ENCODE data around the gene MRPL10.

MRPL10 gene

GRCh38 chr17:47850692-47851573 is 19.6 kb upstream of the MRPL10 start, which contains the start of gene SP6:
TSS of gene SP6 (minus strand) at chr17:47851163. CDS start at chr17:47848429, 2,734 bp downstream.
- Histone ChIP-seq H3K9me3 (ENCODE audit: insufficient read depth, low read length) (no peaks in the 10 kb centered on the region), H3K4me3 (ENCODE audit: insufficient read length, low read depth) (peak within 1 kb of the TSS; percentile 49), H3K9ac (ENCODE audit: insufficient read length, low read depth) (peak within 1 kb of the TSS; percentile 81), H3K4me1 (ENCODE audit: insufficient read depth, insufficient read length) (peaks cover 15% of the 10 kb centered on the region), H3K36me3 (ENCODE audit: insufficient read depth, insufficient read length, low read length) (peaks cover 6% of the 10 kb centered on the region), H3K27me3 (ENCODE audit: insufficient read depth, insufficient read length) (peaks cover 69% of the 10 kb centered on the region)
- TF ChIP-seq YY1 (IDR thresholded peaks at IDR 0.05; ENCODE audit: insufficient read depth, insufficient read length) (no peak), SUZ12 (IDR thresholded peaks at IDR 0.05; ENCODE audit: extremely low read depth, insufficient read depth, insufficient read length) (no peak), ZNF274 (IDR thresholded peaks at IDR 0.05; ENCODE audit: low read depth, low read length) (no peak)
- DNase-seq (ENCODE audit: low read depth, low spot score), result peak; percentile 50

- peak overlapping the region; percentile 81 for H3K9ac ChIP-seq (ENCODE audit: insufficient read length, low read depth)
- peaks cover 15% of the 10 kb centered on the region for H3K4me1 ChIP-seq (ENCODE audit: insufficient read depth, insufficient read length)
- DNase-seq (ENCODE audit: low read depth, low spot score), result no peak
- TF ChIP-seq YY1 (IDR thresholded peaks at IDR 0.05; ENCODE audit: insufficient read depth, insufficient read length), result no peak
- no peak for TF ChIP-seq SUZ12 (IDR thresholded peaks at IDR 0.05; ENCODE audit: extremely low read depth, insufficient read depth, insufficient read length)
- TF ChIP-seq ZNF274 (IDR thresholded peaks at IDR 0.05; ENCODE audit: low read depth, low read length), result no peak
- no peaks in the 10 kb centered on the region for H3K9me3 ChIP-seq (ENCODE audit: insufficient read depth, low read length)
- H3K27me3 ChIP-seq (ENCODE audit: insufficient read depth, insufficient read length), result peaks cover 65% of the 10 kb centered on the region
- peak overlapping the region; percentile 49 for H3K4me3 ChIP-seq (ENCODE audit: insufficient read length, low read depth)
- peaks cover 6% of the 10 kb centered on the region for H3K36me3 ChIP-seq (ENCODE audit: insufficient read depth, insufficient read length, low read length)
Measured at GRCh38 chr17:47850373-47850691, 19.0 kb upstream of the MRPL10 start.

GRCh38 chr17:47848198-47848513 is 16.8 kb upstream of the MRPL10 start:
- Histone ChIP-seq H3K4me1 (ENCODE audit: insufficient read depth, insufficient read length) (peaks cover 28% of the 10 kb centered on the region), H3K4me3 (ENCODE audit: insufficient read length, low read depth) (no peak overlapping the region), H3K27me3 (ENCODE audit: insufficient read depth, insufficient read length) (peaks cover 47% of the 10 kb centered on the region), H3K9ac (ENCODE audit: insufficient read length, low read depth) (no peak overlapping the region), H3K36me3 (ENCODE audit: insufficient read depth, insufficient read length, low read length) (peaks cover 6% of the 10 kb centered on the region), H3K9me3 (ENCODE audit: insufficient read depth, low read length) (no peaks in the 10 kb centered on the region)
- TF ChIP-seq YY1 (IDR thresholded peaks at IDR 0.05; ENCODE audit: insufficient read depth, insufficient read length) (no peak), SUZ12 (IDR thresholded peaks at IDR 0.05; ENCODE audit: extremely low read depth, insufficient read depth, insufficient read length) (no peak), ZNF274 (IDR thresholded peaks at IDR 0.05; ENCODE audit: low read depth, low read length) (no peak)
- DNase-seq (ENCODE audit: low read depth, low spot score), result no peak

GRCh38 chr17:47847341-47848197 is 16.2 kb upstream of the MRPL10 start:
- TF ChIP-seq SUZ12 (IDR thresholded peaks at IDR 0.05; ENCODE audit: extremely low read depth, insufficient read depth, insufficient read length) (no peak), ZNF274 (IDR thresholded peaks at IDR 0.05; ENCODE audit: low read depth, low read length) (no peak), YY1 (IDR thresholded peaks at IDR 0.05; ENCODE audit: insufficient read depth, insufficient read length) (no peak)
- peaks cover 41% of the 10 kb centered on the region for H3K27me3 ChIP-seq (ENCODE audit: insufficient read depth, insufficient read length)
- peak; percentile 35 for DNase-seq (ENCODE audit: low read depth, low spot score)

GRCh38 chr17:47846716-47847340 is 15.5 kb upstream of the MRPL10 start:
- no peak for DNase-seq (ENCODE audit: low read depth, low spot score)
- TF ChIP-seq ZNF274 (IDR thresholded peaks at IDR 0.05; ENCODE audit: low read depth, low read length), result no peak
- TF ChIP-seq YY1 (IDR thresholded peaks at IDR 0.05; ENCODE audit: insufficient read depth, insufficient read length), result no peak
- TF ChIP-seq SUZ12 (IDR thresholded peaks at IDR 0.05; ENCODE audit: extremely low read depth, insufficient read depth, insufficient read length), result no peak
- peaks cover 34% of the 10 kb centered on the region for H3K27me3 ChIP-seq (ENCODE audit: insufficient read depth, insufficient read length)
- no peak overlapping the region for H3K4me3 ChIP-seq (ENCODE audit: insufficient read length, low read depth)
- no peaks in the 10 kb centered on the region for H3K9me3 ChIP-seq (ENCODE audit: insufficient read depth, low read length)
- peaks cover 28% of the 10 kb centered on the region for H3K4me1 ChIP-seq (ENCODE audit: insufficient read depth, insufficient read length)
- H3K36me3 ChIP-seq (ENCODE audit: insufficient read depth, insufficient read length, low read length), result peaks cover 6% of the 10 kb centered on the region
- H3K9ac ChIP-seq (ENCODE audit: insufficient read length, low read depth), result peak overlapping the region; percentile 36

More at GRCh38 chr17:47847341-47848197, 16.2 kb upstream of the MRPL10 start:
- peaks cover 28% of the 10 kb centered on the region for H3K4me1 ChIP-seq (ENCODE audit: insufficient read depth, insufficient read length)
- H3K36me3 ChIP-seq (ENCODE audit: insufficient read depth, insufficient read length, low read length), result peaks cover 6% of the 10 kb centered on the region
- no peak overlapping the region for H3K4me3 ChIP-seq (ENCODE audit: insufficient read length, low read depth)
- peak overlapping the region; percentile 36 for H3K9ac ChIP-seq (ENCODE audit: insufficient read length, low read depth)
- H3K9me3 ChIP-seq (ENCODE audit: insufficient read depth, low read length), result no peaks in the 10 kb centered on the region

- Histone ChIP-seq H3K9ac (ENCODE audit: insufficient read length, low read depth) (no peak overlapping the region), H3K36me3 (ENCODE audit: insufficient read depth, insufficient read length, low read length) (peaks cover 6% of the 10 kb centered on the region), H3K4me1 (ENCODE audit: insufficient read depth, insufficient read length) (peaks cover 31% of the 10 kb centered on the region), H3K9me3 (ENCODE audit: insufficient read depth, low read length) (no peaks in the 10 kb centered on the region), H3K4me3 (ENCODE audit: insufficient read length, low read depth) (no peak overlapping the region), H3K27me3 (ENCODE audit: insufficient read depth, insufficient read length) (peaks cover 29% of the 10 kb centered on the region)
- DNase-seq (ENCODE audit: low read depth, low spot score), result no peak
- TF ChIP-seq YY1 (IDR thresholded peaks at IDR 0.05; ENCODE audit: insufficient read depth, insufficient read length), result no peak
- no peak for TF ChIP-seq SUZ12 (IDR thresholded peaks at IDR 0.05; ENCODE audit: extremely low read depth, insufficient read depth, insufficient read length)
- TF ChIP-seq ZNF274 (IDR thresholded peaks at IDR 0.05; ENCODE audit: low read depth, low read length), result no peak
Measured at GRCh38 chr17:47845716-47846075, 14.4 kb upstream of the MRPL10 start.
